DMS153 treated with DMSO at 0.1 percent for 48 hours (cell line): ENCODE data around the gene XXYLT1.

Source experiments
- DNase-seq: peaks from one replicate; lab custom pipeline; 2025; ENCODE audit not compliant: unreplicated experiment; lab: John Stamatoyannopoulos, UW

XXYLT1 gene

GRCh38 chr3:195251336-195252065, 19.5 kb downstream of the XXYLT1 start:
- no peak for DNase-seq

- DNase-seq, result peak; percentile 74
These were observed 20.3 kb downstream of the XXYLT1 start for GRCh38 chr3:195250473-195251251.

- DNase-seq, result no peak
These were observed 21.0 kb downstream of the XXYLT1 start for GRCh38 chr3:195249858-195250464.

GRCh38 chr3:195249057-195249770, 21.7 kb downstream of the XXYLT1 start:
- no peak for DNase-seq

GRCh38 chr3:195248281-195248680, 22.7 kb downstream of the XXYLT1 start:
- no peak for DNase-seq

GRCh38 chr3:195247863-195248189, 23.1 kb downstream of the XXYLT1 start:
- DNase-seq, result no peak

- DNase-seq, result no peak
These were observed 23.7 kb downstream of the XXYLT1 start for GRCh38 chr3:195247086-195247862.

GRCh38 chr3:195246581-195246995, 24.4 kb downstream of the XXYLT1 start:
- no peak for DNase-seq

GRCh38 chr3:195245531-195245951, 25.4 kb downstream of the XXYLT1 start:
- DNase-seq, result no peak

GRCh38 chr3:195241592-195242355, 29.2 kb downstream of the XXYLT1 start:
- no peak for DNase-seq

- no peak for DNase-seq
These were observed 30.0 kb downstream of the XXYLT1 start for GRCh38 chr3:195240939-195241338.

- DNase-seq, result no peak
These were observed 30.7 kb downstream of the XXYLT1 start for GRCh38 chr3:195240171-195240701.

- no peak for DNase-seq
These were observed 31.8 kb downstream of the XXYLT1 start for GRCh38 chr3:195239121-195239520.

- no peak for DNase-seq
These were observed 32.3 kb downstream of the XXYLT1 start for GRCh38 chr3:195238586-195239118.

- no peak for DNase-seq
These were observed 32.8 kb downstream of the XXYLT1 start for GRCh38 chr3:195238081-195238571.

GRCh38 chr3:195236801-195237570, 34.0 kb downstream of the XXYLT1 start:
- DNase-seq, result no peak

- no peak for DNase-seq
These were observed 34.7 kb downstream of the XXYLT1 start for GRCh38 chr3:195236076-195236798.

- DNase-seq, result no peak
These were observed 40.7 kb downstream of the XXYLT1 start for GRCh38 chr3:195230244-195230643.
